ENCODE measurements around the gene ALPL. TPM values are rescaled to one million over a fixed set of nuclear protein-coding genes. Genes with fewer than 3 reads are reported as not detected.
"Not testable (repeated sequence)": the region's sequence is repeated elsewhere in the genome, so short reads cannot be mapped to it uniquely, and the experiment has no call there.

The ALPL gene
- polyA plus RNA-seq, 1 donor: 3.1 TPM

DNA sequence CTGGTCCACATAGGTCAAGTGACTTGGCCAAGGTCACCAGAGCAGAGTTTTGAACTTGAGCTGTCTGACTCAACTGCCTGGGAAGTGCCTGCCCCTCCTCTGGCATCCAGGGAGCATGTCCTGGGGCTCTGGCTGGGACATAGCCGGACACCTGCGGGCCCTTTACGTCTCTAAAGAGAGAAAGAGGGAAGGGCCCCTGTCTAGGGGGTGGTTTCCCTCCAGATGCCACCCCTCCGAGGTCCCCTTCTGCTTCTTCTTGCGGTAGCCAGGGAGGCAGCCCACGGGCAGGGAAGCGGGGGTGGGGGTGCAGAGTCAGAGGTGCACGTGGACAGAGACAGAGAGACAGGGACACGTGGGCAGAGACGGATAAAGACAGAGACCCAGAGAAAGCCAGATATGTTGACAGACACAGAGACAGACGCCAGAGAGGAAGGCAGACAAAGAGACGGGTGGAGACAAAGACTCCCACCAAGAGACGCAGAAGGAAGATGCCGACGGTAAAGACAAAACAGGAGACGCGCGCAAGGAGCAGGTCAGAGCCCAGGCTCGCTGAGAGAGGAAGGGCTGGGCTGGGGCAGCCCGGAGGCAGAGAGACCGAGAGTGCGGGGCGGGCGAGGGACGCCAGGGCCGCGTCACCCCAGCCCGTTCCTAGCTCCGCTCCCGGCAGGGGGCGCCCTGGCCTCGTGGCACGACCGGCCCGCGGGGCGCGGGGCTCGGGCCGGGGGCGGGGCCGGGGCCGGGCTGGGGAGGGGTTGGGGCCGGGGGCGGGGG lies 458 bp upstream of the ALPL start:
- DNase-seq: peak; percentile 49

GRCh38 chr1:21510113-21510493 lies 880 bp downstream of the ALPL start:
- no peak for DNase-seq

GRCh38 chr1:21510885-21511578 lies 1.8 kb downstream of the ALPL start:
- DNase-seq: no peak

- no peak for DNase-seq
Measured at GRCh38 chr1:21511579-21512522, 2.6 kb downstream of the ALPL start.

GRCh38 chr1:21514245-21514644 lies 5.0 kb downstream of the ALPL start:
- DNase-seq: no peak

GRCh38 chr1:21517161-21517589 lies 8.0 kb downstream of the ALPL start:
- no peak for DNase-seq

DNA sequence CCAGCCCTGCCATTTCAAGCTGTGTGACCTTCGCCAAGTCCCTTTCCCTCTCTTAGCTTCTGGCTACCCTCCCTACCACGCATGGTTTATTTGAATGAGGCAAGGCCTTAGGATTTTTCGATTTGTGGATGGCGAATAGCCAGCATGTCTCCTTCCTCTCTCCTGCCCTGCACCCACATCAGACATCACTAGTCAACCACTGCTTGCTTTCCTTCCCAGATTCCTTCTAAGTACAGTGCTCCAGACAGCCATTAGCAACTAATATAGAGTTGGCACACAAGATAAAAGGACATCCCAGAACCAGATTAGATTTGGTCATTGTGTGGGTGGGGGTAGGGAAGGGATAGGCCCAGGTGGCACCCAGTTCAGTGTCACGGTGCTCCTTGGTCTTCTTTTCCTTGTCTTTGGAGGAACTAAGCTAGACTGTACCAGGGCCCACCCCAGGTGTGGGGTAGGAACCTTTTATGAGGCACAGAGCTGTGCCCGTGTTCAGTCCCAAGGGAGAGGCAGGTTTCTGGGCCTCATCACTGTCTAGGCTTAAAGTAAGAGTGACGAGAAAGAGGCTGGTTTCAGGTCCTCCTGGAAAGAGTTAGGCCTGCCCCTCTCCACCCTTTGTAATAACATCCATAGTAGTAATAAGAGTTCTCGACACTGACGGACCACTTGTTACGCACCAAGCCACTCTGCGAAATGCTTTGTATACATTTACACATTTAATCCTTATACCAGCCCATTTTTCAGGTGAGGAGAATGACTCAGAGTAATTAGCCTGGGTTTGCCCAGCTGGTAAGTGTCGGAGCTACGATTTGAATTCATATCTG lies 8.6 kb downstream of the ALPL start:
- no peak for DNase-seq

DNA sequence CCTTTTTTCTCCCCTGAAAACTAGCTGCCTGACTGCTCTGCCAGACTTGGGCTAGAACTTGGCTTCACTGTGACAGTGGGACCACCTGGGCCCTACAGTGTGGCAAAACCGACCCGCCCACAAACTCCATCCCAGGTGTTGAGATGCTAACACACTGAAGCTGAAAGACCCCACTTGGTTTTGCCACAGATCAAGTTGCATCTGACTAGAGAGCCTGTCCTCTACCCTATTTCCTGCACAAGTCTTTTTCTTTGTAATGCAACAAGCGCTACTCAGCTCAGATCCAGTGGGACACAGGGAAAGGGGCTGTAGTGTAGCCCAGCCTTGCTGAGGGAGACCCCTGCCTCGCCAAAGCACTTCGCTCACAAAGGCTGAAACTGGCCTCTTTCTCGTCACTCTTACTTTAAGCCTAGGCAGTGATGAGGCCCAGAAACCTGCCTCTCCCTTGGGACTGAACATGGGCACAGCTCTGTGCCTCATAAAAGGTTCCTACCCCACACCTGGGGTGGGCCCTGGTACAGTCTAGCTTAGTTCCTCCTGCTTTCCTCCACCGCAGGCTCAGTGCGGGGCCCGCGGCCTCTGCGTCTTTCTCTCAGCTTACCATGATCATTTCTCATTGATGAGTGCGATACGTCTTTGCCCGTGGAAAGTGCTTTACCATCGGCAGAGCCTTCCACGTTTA lies 9.7 kb downstream of the ALPL start:
- no peak for DNase-seq

- not testable (repeated sequence) for DNase-seq
Measured at GRCh38 chr1:21519486-21520070, 10.4 kb downstream of the ALPL start.

DNA sequence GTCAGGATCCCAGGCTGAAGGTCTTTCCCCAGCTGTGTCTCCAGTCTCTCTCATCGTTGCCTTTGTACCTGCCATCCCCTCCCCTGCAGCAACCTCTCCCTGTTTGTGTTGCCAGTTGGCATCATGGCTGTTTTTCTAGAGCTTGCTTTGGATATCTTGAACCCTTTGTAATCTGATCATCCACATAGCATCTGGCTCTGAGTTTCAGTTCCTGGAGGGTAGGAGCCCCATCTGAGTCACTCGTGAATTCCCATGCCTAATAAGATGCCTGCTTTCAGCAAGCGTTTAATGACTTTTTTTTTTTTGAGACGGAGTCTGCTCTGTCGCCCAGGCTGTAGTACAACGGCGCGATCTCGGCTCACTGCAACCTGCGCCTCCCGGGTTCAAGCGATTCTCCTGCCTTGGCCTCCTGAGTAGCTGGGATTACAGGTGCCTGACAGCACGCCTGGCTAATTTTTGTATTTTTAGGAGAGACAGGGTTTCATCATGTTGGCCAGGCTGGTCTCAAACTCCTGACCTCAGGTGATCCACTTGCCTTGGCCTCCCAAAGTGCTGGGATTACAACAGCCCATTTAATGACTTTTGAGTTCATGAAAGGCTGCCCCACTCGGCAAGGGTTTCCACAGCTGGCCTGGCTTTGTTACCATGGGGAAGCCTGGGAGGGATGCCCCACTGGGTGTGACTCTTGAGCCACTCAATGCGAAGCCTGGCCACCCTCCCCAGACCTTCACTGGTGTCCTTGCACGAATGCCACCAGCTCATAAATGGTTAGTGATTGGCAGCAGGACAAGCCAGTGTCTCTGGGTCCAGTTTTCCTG lies 11.9 kb downstream of the ALPL start:
- no peak for DNase-seq

DNA sequence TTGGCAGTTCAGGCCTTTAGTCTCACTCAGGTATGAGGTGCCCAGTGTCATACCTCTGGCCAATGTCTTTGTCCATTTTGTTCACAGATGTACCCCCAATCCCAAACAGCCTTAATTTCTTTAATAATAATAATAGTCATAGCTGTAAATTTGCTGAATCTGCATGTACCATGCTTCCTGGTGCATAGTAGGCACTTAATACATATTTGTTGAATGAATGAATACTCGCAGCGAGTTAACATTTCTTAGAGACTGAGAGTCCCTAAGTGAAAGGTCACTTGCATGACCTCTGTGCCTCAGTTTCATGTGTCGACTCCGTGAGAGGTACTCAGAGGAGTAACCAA lies 12.5 kb downstream of the ALPL start:
- DNase-seq: no peak

- no peak for DNase-seq
Measured at GRCh38 chr1:21522525-21523038, 13.4 kb downstream of the ALPL start.

GRCh38 chr1:21523297-21523813 lies 14.1 kb downstream of the ALPL start:
- DNase-seq: no peak

DNA sequence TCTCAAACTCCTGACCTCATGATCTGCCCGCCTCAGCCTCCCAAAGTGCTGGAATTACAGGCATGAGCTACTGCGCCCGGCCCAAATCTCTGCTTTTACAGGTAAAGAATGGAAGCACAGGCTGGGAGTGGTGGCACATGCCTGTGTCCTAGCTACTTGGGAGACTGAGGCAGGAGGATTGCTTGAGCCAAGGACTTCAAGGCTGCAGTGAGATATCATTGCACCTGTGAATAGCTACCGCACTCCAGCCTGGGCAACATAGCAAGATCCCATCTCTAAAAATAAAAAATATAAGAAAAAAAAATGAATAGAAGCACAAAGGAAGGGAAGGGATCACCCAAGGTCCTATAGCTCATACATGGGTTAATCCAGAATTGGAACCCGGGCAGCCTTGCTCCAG lies 15.0 kb downstream of the ALPL start:
- no peak for DNase-seq

DNA sequence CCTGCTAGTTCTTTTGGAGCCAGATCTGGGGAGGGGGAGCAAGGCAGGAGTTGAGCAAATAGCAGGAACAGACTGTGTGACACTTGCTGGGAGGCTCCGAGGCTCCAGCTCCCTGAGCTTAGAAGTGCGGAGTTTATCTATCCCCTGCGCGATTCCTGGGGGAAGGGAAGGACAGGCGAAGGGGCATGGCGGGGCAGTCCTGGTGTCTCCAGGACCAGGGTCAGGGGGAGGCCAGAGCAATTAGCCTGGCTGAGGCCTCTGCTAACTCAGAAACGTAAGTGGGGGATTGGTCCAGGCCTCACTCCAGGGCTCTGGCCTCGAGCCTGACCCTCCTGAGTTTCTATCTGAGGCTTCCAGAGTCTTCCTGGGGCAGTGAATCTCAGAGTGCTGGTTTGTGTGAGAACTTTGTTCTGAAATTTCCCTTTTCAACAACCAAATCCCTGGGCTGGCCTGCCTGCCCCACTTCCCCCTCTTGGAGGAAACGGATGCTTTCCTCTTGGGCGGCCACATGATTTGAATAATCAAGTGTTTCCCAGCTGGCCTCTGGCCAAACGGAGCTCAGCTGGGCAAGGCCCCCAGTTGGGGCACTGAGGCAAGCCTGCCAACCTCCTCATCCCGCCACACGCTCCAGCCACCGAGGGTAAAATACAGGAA lies 15.6 kb downstream of the ALPL start:
- no peak for DNase-seq

DNA sequence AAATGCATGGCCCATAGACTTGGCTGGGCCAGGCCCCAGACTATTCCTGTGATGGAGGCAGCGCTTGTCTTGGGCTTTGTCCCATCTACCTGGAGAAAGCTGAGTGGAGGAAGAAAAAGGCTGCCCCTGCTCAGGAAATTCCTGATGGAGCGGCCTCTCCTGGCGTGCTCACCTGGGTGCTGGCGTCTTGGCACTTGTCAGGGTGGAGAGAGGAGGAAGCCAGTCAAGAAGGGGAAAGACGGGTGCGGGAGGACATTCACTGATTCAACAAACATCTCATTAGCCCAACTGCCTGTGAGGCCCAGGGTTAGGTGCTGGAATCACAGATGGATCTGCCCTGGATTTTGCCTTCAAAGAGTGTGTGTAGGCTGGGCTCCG lies 16.1 kb downstream of the ALPL start:
- no peak for DNase-seq

- DNase-seq: no peak
Measured at GRCh38 chr1:21526441-21526840, 17.2 kb downstream of the ALPL start.

GRCh38 chr1:21530368-21531016 lies 21.3 kb downstream of the ALPL start:
- no peak for DNase-seq

GRCh38 chr1:21531241-21531640 lies 22.0 kb downstream of the ALPL start:
- no peak for DNase-seq

Measured in hindlimb muscle (tissue), 1 donor.